ENCODE results near the gene TMEM229B. TPM values are rescaled to one million over a fixed set of nuclear protein-coding genes. Genes with fewer than 3 reads are reported as not detected.

The TMEM229B gene
- total RNA-seq, 1 experiment from 2014 or later, result 0.71 TPM

DNA sequence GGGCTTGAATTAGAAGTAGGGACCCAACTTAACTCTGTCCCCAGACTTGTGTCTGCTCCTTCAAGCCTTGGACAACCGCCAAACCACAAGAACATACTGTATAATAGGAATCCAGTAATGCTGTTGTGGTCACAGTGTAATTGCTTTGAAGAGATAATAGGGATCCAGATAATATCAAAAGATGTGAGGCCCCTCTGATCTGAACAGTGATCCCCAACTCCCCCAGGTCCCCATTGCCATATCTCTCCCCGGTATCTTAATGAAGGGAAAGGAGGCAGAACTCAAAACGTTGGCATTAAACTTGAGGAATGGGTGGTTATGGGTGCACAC, 36.1 kb upstream of the TMEM229B start:
- no peak overlapping the region for H3K4me3 ChIP-seq (replicated peaks in 1 of 2; ENCODE audit: low read depth in 1 of 2, low read length in 2 of 2)
- H4K20me1 ChIP-seq (ENCODE audit: insufficient read depth), result no peaks in the 10 kb centered on the region
- no peak overlapping the region for H3K4me2 ChIP-seq (ENCODE audit: low read length)
- no peak overlapping the region for H3K9ac ChIP-seq (ENCODE audit: low read length)
- no peaks in the 10 kb centered on the region for H3K79me2 ChIP-seq (ENCODE audit: insufficient read depth, low read length)
- CTCF ChIA-PET, result interaction anchor here (1.0 to 1.5 kb wide), 3 partner anchors 9 to 180 kb away, joined by 3 to 6 read pairs (median 4); partner anchors contain the start of gene PLEKHH1
- RAD21 ChIA-PET (ENCODE audit: low non-redundant PET in 1 of 2, low total read pairs in 2 of 2, uncharacterized antibody in 2 of 2, unreplicated experiment in 2 of 2), result no interaction called here
- intact Hi-C loops (cut with micrococcal nuclease), result no loop called here
- no peaks in the 10 kb centered on the region for H3K36me3 ChIP-seq (ENCODE audit: control insufficient read depth in 1 of 2, insufficient read depth in 2 of 2, low read length in 2 of 2)
- peaks cover 0 to 11% of the 10 kb centered on the region in 2 experiments; a peak in 2 of 4 replicates for H3K4me1 ChIP-seq (ENCODE audit: control insufficient read depth in 1 of 2, insufficient read depth in 2 of 2, low read length in 2 of 2)
- ATAC-seq, result no peak
- no peak overlapping the region for H3K27ac ChIP-seq (ENCODE audit: low read depth, low read length)
- H3K9me2 ChIP-seq (ENCODE audit: insufficient read depth), result no peaks in the 10 kb centered on the region
- DNase-seq (ENCODE audit: low read depth, low spot score), result no peak
- H3K27me3 ChIP-seq (ENCODE audit: insufficient read depth, low read length), result peaks cover 29% of the 10 kb centered on the region; the same call in 1 of the 2 replicates
- no TSS peak for BruUV-seq (replicated peaks)
- H3K9me3 ChIP-seq (ENCODE audit: control insufficient read depth in 1 of 2, insufficient read depth in 1 of 2, low read depth in 1 of 2, low read length in 2 of 2), result no peaks in the 10 kb centered on the region
- POLR2A ChIA-PET, result no interaction called here
- TF ChIP-seq POLR2A (IDR thresholded peaks at IDR 0.05; ENCODE audit: borderline replicate concordance, extremely low read depth, insufficient read depth, insufficient read length), result no peak
- no peak for TF ChIP-seq ELF1 (IDR thresholded peaks at IDR 0.05; ENCODE audit: borderline replicate concordance, low read depth)
- no peak for TF ChIP-seq RAD21 (IDR thresholded peaks at IDR 0.05; ENCODE audit: low read depth)
- no peak for TF ChIP-seq SP1 (IDR thresholded peaks at IDR 0.05; ENCODE audit: low read depth)
- no peak for TF ChIP-seq POLR2AphosphoS5 (IDR thresholded peaks at IDR 0.05; ENCODE audit: low read depth, low read length)
- TF ChIP-seq, protein P1, sequence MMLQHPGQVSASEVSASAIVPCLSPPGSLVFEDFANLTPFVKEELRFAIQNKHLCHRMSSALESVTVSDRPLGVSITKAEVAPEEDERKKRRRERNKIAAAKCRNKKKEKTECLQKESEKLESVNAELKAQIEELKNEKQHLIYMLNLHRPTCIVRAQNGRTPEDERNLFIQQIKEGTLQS (IDR thresholded peaks at IDR 0.05), result no peak
- TF ChIP-seq CTCF (IDR thresholded peaks at IDR 0.05 in 2 of 3, conservative IDR thresholded peaks at IDR 0.05 in 1 of 3; ENCODE audit: borderline replicate concordance in 1 of 3, insufficient read depth in 1 of 3, low read depth in 2 of 3, low read length in 2 of 3), result no peak
- no peak overlapping the region for H2AFZ ChIP-seq (ENCODE audit: low read depth, low read length, poor library complexity, severe bottlenecking)

Data from HCT116 (cell line).